Right kidney (tissue), 1 donor: ENCODE measurements around the gene APOBEC3F.
"Not testable (repeated sequence)": the region's sequence is repeated elsewhere in the genome, so short reads cannot be mapped to it uniquely, and the experiment has no call there.

Source experiments
- DNase-seq: peaks from one replicate; pipeline ENCODE4 v3.0.0-alpha.2; 2016

APOBEC3F gene

DNA sequence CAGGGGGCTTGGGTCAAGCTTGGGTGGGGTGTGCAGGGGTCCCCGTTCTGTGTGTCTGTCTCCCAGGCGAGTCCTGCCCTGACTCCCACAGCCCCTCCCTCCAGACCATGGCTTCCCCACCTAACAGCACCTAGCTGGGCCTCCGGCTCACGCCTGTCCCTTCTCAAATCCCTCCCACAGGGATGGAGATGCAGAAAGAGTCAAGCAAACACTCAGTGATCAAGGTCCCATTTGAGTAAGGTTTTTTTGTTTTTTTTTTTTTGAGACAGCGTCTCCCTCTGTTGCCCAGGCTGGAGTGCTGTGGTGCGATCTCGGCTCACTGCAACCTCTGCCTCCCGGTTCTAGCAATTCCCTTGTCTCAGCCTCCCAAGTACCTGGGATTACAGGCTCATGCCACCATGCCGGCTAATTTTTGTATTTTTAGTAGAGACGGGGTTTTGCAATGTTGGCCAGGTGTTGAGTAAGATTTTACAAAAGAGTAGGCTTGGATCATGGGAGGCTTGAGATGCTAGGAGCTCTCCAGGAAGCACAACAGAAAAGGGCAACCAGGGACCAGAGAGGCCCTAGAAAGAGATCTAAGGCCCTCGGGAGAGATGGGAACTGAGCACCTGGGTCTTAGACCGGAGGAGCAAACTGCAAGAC is 14.0 kb upstream of the APOBEC3F start:
- no peak for DNase-seq

DNA sequence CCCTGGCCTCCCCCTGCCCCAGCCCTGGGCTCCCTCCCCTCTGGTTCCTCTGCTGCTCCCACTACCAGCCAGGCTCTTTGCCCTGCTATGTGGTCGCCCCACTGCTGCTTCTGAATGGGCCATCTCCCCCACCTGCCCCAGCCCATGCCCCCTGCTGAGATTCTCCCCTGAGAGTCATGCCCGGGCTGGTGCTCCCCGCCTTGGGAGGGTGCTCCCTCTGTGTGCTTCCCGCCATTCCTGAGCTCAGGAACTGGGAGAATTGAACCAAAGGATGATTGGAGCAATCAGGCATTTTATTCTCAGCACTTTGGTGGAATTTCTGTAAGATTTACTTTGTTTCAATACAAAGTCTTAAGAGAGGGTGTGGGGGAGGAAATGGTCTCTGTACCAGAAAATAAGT is 12.9 kb upstream of the APOBEC3F start:
- no peak for DNase-seq

- DNase-seq: no peak
These were observed 12.4 kb upstream of the APOBEC3F start for GRCh38 chr22:39028281-39028680.

DNA sequence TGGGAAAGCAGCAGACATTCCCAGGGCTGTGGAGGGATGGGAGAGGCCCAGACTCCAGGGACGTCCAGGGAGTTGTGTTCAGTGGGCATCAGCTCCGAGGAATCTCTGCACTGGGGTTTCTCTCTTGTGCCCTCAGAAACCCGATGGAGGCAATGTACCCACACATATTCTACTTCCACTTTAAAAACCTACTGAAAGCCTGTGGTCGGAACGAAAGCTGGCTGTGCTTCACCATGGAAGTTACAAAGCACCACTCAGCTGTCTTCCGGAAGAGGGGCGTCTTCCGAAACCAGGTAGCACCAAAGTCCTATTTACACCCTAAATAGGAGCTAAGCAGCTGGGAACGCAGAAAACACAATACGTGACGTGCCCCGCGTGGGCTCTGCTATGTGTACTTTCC is 11.4 kb upstream of the APOBEC3F start:
- DNase-seq: no peak

DNA sequence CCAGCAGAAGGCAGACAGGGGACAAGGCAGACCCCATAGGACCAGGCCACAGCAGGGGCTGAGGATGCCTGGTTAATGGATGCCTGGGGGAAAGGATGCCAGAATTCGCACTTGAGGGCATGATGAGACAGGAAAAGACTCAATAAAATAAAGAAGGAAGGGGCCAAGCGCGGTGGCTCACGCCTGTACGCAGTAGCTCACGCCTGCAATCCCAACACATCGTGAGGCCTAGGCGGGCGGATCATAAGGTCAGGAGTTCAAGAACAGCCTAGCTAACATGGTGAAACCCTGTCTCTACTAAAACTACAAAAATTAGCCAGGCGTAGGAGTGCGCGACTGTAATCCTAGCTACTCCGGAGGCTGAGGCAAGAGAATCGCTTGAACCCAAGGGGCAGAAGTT is 10.0 kb upstream of the APOBEC3F start:
- DNase-seq: no peak

- DNase-seq: not testable (repeated sequence)
These were observed 9.0 kb upstream of the APOBEC3F start for GRCh38 chr22:39031434-39032295.

DNA sequence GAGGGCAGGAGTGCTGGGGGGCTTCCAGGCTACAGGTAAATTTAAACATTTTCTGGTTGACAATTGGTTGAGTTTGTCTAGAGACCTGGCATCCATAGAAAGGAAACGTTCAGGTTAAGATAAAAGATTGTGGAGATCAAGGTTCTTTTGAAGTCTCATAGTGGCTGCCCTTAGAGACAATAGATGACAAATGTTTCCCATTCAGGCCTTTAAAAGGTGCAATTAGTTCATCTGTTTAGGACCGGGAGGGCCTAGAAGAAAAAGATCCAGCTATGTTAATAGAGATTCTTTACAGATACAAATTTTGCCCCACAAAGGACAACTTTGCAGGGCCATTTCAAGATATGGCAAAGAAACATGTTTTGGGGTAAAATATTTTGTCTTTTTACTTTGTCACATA is 3.6 kb upstream of the APOBEC3F start:
- DNase-seq: not testable (repeated sequence)

- DNase-seq: no peak
These were observed 1.1 kb upstream of the APOBEC3F start for GRCh38 chr22:39039306-39040126.

DNA sequence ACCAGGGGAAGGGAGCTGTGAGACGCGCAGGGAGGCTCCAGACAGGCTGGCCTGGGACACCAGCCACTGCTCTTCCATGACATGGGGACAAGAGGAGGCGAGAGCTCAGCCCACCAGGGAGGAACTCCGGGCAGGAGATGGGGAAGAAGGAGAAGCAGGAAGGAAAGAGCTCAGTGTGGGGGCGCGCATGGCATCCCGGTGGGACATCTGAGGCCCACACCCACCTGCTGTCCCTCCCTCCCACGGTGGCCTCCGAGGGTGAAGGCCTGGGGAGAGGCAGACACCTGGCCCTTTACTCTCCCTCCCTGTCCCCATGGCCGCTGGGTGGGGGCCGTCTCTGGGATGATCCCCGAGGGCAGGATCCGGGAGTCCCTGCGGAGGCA is 518 bp upstream of the APOBEC3F start:
- peak; percentile 58 for DNase-seq

- DNase-seq: no peak
These were observed 1.2 kb downstream of the APOBEC3F start for GRCh38 chr22:39041908-39042307.

GRCh38 chr22:39043063-39043462 is 2.4 kb downstream of the APOBEC3F start:
- not testable (repeated sequence) for DNase-seq

DNA sequence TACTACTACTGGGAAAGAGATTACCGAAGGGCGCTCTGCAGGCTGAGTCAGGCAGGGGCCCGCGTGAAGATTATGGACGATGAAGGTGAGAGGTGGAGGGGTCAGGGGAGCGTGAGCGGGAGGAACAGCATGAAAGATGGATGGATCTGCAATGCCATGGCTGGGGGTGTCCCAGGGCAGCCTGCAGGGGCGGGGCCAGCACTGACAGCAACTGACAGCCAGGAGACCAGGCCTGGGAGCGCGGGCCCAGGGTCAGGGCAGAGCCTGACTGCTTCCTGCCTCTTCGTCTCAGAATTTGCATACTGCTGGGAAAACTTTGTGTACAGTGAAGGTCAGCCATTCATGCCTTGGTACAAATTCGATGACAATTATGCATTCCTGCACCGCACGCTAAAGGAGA is 4.5 kb downstream of the APOBEC3F start:
- DNase-seq: not testable (repeated sequence)

DNA sequence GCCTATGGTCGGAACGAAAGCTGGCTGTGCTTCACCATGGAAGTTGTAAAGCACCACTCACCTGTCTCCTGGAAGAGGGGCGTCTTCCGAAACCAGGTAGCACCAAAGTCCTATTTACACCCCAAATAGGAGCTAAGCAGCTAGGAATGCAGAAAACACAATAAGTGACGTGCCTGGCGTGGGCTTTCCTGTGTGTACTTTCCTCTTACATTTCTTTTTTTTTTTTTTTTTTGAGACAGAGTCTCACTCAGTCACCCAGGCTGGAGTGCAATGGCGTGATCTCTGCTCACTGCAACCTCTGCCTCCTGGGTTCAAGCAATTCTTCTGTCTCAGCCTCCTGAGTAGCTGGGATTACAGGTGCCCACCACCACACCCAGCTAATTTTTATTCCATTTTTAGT is 8.8 kb downstream of the APOBEC3F start:
- DNase-seq: not testable (repeated sequence)

- DNase-seq: not testable (repeated sequence)
These were observed 11.3 kb downstream of the APOBEC3F start for GRCh38 chr22:39051844-39052495.

DNA sequence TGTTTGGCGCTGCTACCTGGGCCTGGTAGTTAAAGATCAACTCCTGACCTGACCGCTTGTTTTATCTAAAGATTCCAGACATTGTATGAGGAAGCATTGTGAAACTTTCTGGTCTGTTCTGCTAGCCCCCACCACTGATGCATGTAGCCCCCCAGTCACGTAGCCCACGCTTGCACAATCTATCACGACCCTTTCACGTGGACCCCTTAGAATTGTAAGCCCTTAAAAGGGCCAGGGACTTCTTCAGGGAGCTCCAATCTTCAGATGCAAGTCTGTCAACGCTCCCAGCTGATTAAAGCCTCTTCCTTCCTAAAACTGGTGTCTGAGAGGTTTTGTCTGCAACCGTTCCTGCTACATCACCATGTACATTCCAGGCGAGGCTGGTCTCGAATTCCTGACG is 15.0 kb downstream of the APOBEC3F start:
- no peak for DNase-seq

GRCh38 chr22:39061290-39061689 is 20.6 kb downstream of the APOBEC3F start:
- not testable (repeated sequence) for DNase-seq

DNA sequence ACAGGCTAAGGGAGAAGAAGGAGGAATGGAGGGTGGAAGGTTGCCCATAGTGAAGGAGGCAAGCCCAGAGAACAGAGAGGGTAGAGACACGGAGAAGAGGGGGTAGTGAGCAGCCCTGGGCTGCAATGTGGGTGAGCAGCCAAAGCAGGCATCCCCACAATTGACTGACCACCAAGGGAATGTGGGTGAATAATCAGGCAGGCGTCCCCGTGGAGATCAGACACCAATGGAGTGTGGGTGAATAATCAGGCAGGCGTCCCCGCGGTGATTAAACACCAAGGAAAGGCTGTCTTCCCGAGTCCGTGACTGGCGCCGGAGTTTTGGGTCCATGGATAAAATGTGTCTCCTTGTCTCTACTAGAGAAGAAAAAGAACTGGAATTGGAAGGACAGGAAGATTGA is 21.3 kb downstream of the APOBEC3F start:
- not testable (repeated sequence) for DNase-seq

GRCh38 chr22:39063904-39064303 is 23.2 kb downstream of the APOBEC3F start:
- not testable (repeated sequence) for DNase-seq

- not testable (repeated sequence) for DNase-seq
These were observed 26.0 kb downstream of the APOBEC3F start for GRCh38 chr22:39066442-39067276.

- no peak for DNase-seq
These were observed 27.5 kb downstream of the APOBEC3F start for GRCh38 chr22:39068033-39068785.

- no peak for DNase-seq
These were observed 29.5 kb downstream of the APOBEC3F start for GRCh38 chr22:39070186-39070585.
